NCI-H2107 treated with DMSO at 0.1 percent for 48 hours (cell line): Measurements from ENCODE around the gene ZNF850.
A peak's percentile ranks its signal among the peaks of the same experiment; 100 is the strongest.

Experiments used
- DNase-seq: peaks from one replicate; lab custom pipeline; 2025; ENCODE audit not compliant: unreplicated experiment; lab: John Stamatoyannopoulos, UW

Gene ZNF850

GRCh38 chr19:36707134-36707533, 65.5 kb downstream of the ZNF850 start:
- no peak for DNase-seq

- no peak for DNase-seq
Observed at GRCh38 chr19:36688058-36688457, 84.5 kb downstream of the ZNF850 start.

GRCh38 chr19:36687214-36688056, 85.2 kb downstream of the ZNF850 start, which contains the start of gene ZNF567:
Gene ZNF567, plus strand, starts transcription at chr19:36687612. Its CDS starts 7,256 bp downstream, at chr19:36694868.
- peak; percentile 85 for DNase-seq

GRCh38 chr19:36686365-36687213, 86.0 kb downstream of the ZNF850 start:
- DNase-seq: no peak

- no peak for DNase-seq
Observed at GRCh38 chr19:36685835-36686234, 86.8 kb downstream of the ZNF850 start.

GRCh38 chr19:36679455-36679854, 93.2 kb downstream of the ZNF850 start:
- no peak for DNase-seq

GRCh38 chr19:36674201-36674600, 98.4 kb downstream of the ZNF850 start:
- DNase-seq: no peak

GRCh38 chr19:36672368-36672767, 100.2 kb downstream of the ZNF850 start:
- no peak for DNase-seq

GRCh38 chr19:36668646-36669045, 104.0 kb downstream of the ZNF850 start:
- DNase-seq: no peak

- DNase-seq: no peak
Observed at GRCh38 chr19:36665832-36666231, 106.8 kb downstream of the ZNF850 start.
